Gastrocnemius medialis (tissue), 4 donors: ENCODE measurements around the gene CCDC110.

Source experiments
- POLR2A ChIP-seq, 2 donors: fragments of 450-650 bp; IDR thresholded peaks; one replicate each; pipeline ENCODE4 v1.6.1; 2017; ENCODE audit warnings: antibody characterized with exemption in 2 of 2, mild to moderate bottlenecking in 2 of 2, moderate library complexity in 2 of 2
- TF ChIP-seq, protein P1 (sequence below), 5 experiments: fragments of 450-650 bp in 3 of 5; fragments of 200-600 bp in 2 of 5; sonication (generic) in 2 of 5; IDR thresholded peaks in 4 of 5; conservative IDR thresholded peaks in 1 of 5; 1 replicate in 4 of 5; 2 replicates in 1 of 5; pipeline ENCODE4 v1.5.1; 2016 to 2019; ENCODE audit warnings: antibody characterized with exemption in 5 of 5, mild to moderate bottlenecking in 3 of 5, moderate library complexity in 3 of 5

- TF ChIP-seq, protein P1, sequence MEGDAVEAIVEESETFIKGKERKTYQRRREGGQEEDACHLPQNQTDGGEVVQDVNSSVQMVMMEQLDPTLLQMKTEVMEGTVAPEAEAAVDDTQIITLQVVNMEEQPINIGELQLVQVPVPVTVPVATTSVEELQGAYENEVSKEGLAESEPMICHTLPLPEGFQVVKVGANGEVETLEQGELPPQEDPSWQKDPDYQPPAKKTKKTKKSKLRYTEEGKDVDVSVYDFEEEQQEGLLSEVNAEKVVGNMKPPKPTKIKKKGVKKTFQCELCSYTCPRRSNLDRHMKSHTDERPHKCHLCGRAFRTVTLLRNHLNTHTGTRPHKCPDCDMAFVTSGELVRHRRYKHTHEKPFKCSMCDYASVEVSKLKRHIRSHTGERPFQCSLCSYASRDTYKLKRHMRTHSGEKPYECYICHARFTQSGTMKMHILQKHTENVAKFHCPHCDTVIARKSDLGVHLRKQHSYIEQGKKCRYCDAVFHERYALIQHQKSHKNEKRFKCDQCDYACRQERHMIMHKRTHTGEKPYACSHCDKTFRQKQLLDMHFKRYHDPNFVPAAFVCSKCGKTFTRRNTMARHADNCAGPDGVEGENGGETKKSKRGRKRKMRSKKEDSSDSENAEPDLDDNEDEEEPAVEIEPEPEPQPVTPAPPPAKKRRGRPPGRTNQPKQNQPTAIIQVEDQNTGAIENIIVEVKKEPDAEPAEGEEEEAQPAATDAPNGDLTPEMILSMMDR (IDR thresholded peaks at IDR 0.05 in 4 of 5, conservative IDR thresholded peaks at IDR 0.05 in 1 of 5) = peak in 1 of 5 experiments; percentile 21
- peak in 1 of 2 donors; percentile 15 for TF ChIP-seq POLR2A (IDR thresholded peaks at IDR 0.05)
Measured at GRCh38 chr4:185500035-185500434, 28.5 kb upstream of the CCDC110 start.
